Stimulated activated CD8-positive, alpha-beta memory T cell treated with anti-CD3 and anti-CD28 coated beads, Interleukin-4, amount 100 ng/mL, for 24 hours (primary cell): Measurements from ENCODE around the gene CFHR2.

ENCODE experiments used
- DNase-seq: peaks from one replicate; pipeline ENCODE4 v3.0.0-alpha.2; 2020; ENCODE audit warnings: low read depth

The CFHR2 gene

GRCh38 chr1:197001828-197002227 is 58.3 kb downstream of the CFHR2 start:
- DNase-seq, result no peak

- no peak for DNase-seq
Observed at GRCh38 chr1:197003132-197003531, 59.6 kb downstream of the CFHR2 start.

- DNase-seq, result no peak
Observed at GRCh38 chr1:197008861-197009260, 65.3 kb downstream of the CFHR2 start.
